RWPE1 (cell line): ENCODE measurements around the gene HSD17B4.
"Not testable (repeated sequence)": the region's sequence is repeated elsewhere in the genome, so short reads cannot be mapped to it uniquely, and the experiment has no call there.

ENCODE experiments used
- CTCF ChIA-PET: fragments of 350-600 bp; sonication (Branson Sonifier 250); formaldehyde crosslinking; extraction: SDS; loops from one replicate; lab custom pipeline; 2021; lab: Yijun Ruan, JAX
- POLR2A ChIA-PET: fragments of 400-600 bp; formaldehyde crosslinking; extraction: SDS; loops from one replicate; lab custom pipeline; 2020; ENCODE audit warnings: antibody characterized with exemption; ENCODE audit not compliant: low non-redundant PET; lab: Yijun Ruan, JAX
- DNase-seq: peaks from one replicate; pipeline ENCODE4 v3.0.0; 2012; ENCODE audit warnings: low spot score
- H3K27ac ChIP-seq: fragments of 450-650 bp; 2 replicates; pipeline ENCODE4 v1.5.1; 2017
- CTCF ChIP-seq: fragments of 450-650 bp; conservative IDR thresholded peaks from 2 replicates; pipeline ENCODE4 v1.5.1; 2017; ENCODE audit warnings: low read depth, mild to moderate bottlenecking

HSD17B4 gene

DNA sequence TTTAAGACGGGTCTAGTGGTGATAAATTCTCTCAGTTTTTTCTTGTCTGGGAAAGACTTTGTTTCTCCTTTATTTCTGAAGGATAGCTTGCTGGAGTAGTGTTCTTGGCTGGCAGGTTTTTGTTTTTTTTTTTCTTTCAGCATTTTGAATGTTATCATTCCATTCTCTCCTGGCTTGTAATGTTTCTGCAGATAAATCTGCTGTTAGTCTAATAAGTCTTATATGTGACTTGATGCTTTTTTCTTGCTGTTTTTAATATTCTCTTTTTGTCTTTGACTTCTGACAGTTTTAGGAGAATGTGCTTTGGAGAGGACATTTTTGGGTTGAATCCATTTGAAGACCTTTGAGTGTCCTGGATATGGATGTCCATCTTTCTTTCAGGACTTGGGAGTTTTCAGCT lies 16.0 kb downstream of the HSD17B4 start:
- no peak overlapping the region for H3K27ac ChIP-seq
- no peak for DNase-seq
- ChIA-PET POLR2A (no interaction called here), CTCF (interaction anchor here (0.6 to 0.7 kb wide), 4 partner anchors 35 to 1846 kb away, joined by 4 to 6 read pairs (median 4); no protein-coding TSS in a partner anchor)
- no peak for TF ChIP-seq CTCF

DNA sequence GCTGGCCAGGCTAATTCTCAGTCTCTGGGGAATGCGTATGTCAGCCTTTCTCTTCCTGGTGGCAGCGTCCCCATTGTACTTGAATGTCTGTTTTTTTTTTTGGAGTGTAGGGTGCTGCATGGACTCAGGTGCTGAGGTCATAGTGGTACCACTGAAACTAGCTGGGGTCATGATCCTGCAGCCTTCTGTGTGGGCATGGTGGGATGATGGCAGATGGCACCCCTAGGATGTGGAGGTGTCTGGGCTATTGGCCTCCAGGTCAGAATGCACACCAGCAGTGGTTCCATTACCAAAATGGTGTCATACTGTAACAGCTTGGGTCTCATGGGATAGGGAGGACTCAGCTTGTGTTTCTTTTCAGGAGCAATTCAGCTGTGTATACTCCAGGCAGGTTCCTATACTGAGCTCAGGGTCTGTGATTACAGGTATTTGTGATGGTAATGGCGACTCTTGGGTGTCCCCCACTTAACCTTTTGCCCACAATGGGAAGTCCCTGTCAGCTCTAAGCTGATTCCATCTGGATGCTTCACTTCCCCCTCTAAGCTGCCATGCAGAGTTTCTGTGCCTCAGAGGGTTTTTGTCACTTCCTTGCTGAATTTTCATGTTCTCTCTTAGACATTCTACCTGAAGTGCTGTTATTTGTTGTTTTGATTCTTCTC lies 17.9 kb downstream of the HSD17B4 start:
- DNase-seq: no peak
- CTCF ChIA-PET: interaction anchor here (0.6 to 1.0 kb wide), 6 partner anchors 58 to 704 kb away, joined by 3 to 7 read pairs (median 4); no protein-coding TSS in a partner anchor
- POLR2A ChIA-PET: no interaction called here
- no peak overlapping the region for H3K27ac ChIP-seq
- no peak for TF ChIP-seq CTCF

- H3K27ac ChIP-seq: no peak overlapping the region
- DNase-seq: peak; percentile 33
- POLR2A ChIA-PET: no interaction called here
- peak; percentile 79 for TF ChIP-seq CTCF
- CTCF ChIA-PET: interaction anchor here (0.6 to 1.0 kb wide), 7 partner anchors 62 to 705 kb away, joined by 3 to 5 read pairs (median 3); no protein-coding TSS in a partner anchor
These were observed 18.7 kb downstream of the HSD17B4 start for GRCh38 chr5:119470851-119471451.

DNA sequence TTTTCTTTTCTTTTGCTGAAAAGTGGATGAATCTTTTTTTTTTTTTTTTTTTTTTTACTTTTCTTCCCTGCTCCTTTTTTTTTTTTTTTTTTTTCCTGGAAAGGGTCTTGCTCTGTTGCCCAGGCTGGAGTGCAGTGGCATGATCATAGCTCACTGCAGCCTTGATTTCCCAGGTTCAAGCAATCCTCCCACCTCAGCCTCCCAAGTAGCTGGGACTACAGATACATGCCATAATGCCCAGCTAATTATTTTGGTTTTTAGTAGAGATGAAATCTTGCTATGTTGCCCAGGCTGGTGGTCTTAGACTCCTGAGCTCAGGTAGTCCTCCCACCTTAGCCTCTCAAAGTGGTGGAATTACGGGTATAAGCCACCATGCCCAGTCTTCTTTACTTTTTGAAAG lies 20.9 kb downstream of the HSD17B4 start:
- ChIA-PET POLR2A (no interaction called here), CTCF (no interaction called here)
- H3K27ac ChIP-seq: no peak overlapping the region
- no peak for TF ChIP-seq CTCF
- no peak for DNase-seq

GRCh38 chr5:119476341-119476740 lies 24.0 kb downstream of the HSD17B4 start:
- DNase-seq: no peak
- no peak for TF ChIP-seq CTCF
- POLR2A ChIA-PET: no interaction called here
- CTCF ChIA-PET: interaction anchor here (0.6 kb wide), 1 partner anchor 680 kb away, joined by 4 read pairs; no protein-coding TSS in a partner anchor
- no peak overlapping the region for H3K27ac ChIP-seq

GRCh38 chr5:119478781-119479180 lies 26.5 kb downstream of the HSD17B4 start:
- CTCF ChIA-PET: interaction anchor here (0.6 to 0.7 kb wide), 4 partner anchors 19 to 620 kb away, joined by 3 to 7 read pairs (median 3); no protein-coding TSS in a partner anchor
- DNase-seq: peak; percentile 26
- H3K27ac ChIP-seq: no peak overlapping the region
- no peak for TF ChIP-seq CTCF
- POLR2A ChIA-PET: no interaction called here

- H3K27ac ChIP-seq, POLR2A ChIA-PET, DNase-seq, CTCF ChIA-PET: not testable (repeated sequence)
These were observed 28.3 kb downstream of the HSD17B4 start for GRCh38 chr5:119480629-119481028.
